Tibial nerve (tissue), 4 donors: ENCODE measurements around the gene CELSR1.

Experiments used
- EP300 ChIP-seq, 2 donors: sonication (generic); formaldehyde crosslinking; IDR thresholded peaks; one replicate each; pipeline ENCODE4 v1.6.1; 2017; ENCODE audit warnings: antibody characterized with exemption in 2 of 2, mild to moderate bottlenecking in 1 of 2
- POLR2A ChIP-seq, 2 donors: fragments of 450-650 bp; IDR thresholded peaks; one replicate each; pipeline ENCODE4 v1.6.1; 2017; ENCODE audit warnings: antibody characterized with exemption in 2 of 2, mild to moderate bottlenecking in 2 of 2, moderate library complexity in 2 of 2
- TF ChIP-seq, protein P1 (sequence below), 5 experiments: fragments of 200-600 bp in 3 of 5; fragments of 450-650 bp in 2 of 5; sonication (generic) in 3 of 5; IDR thresholded peaks; one replicate each; pipeline ENCODE4 v1.5.1; 2016 to 2019; ENCODE audit warnings: antibody characterized with exemption in 5 of 5, mild to moderate bottlenecking in 3 of 5, moderate library complexity in 2 of 5

DNA sequence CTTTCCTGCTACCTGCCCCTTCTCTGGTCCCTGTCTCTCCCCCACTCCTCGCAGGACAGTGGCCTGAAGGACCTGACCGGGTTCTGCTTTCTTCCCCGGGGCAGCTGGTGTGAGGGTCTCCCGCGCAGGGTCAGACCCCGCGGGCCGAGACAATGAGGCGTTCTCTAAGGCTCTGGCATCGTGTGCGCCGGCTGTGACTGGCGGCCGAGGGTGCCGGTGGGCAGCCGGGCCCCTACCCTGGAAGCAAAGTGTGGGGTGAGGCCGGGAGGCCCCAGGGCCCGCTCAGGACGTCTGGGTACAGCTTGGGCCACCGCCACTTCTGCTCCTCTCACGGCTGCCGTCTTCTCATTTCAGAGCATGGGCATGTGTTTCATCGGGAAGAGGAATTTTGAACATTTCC, 185.7 kb downstream of the CELSR1 start:
- TF ChIP-seq, protein P1, sequence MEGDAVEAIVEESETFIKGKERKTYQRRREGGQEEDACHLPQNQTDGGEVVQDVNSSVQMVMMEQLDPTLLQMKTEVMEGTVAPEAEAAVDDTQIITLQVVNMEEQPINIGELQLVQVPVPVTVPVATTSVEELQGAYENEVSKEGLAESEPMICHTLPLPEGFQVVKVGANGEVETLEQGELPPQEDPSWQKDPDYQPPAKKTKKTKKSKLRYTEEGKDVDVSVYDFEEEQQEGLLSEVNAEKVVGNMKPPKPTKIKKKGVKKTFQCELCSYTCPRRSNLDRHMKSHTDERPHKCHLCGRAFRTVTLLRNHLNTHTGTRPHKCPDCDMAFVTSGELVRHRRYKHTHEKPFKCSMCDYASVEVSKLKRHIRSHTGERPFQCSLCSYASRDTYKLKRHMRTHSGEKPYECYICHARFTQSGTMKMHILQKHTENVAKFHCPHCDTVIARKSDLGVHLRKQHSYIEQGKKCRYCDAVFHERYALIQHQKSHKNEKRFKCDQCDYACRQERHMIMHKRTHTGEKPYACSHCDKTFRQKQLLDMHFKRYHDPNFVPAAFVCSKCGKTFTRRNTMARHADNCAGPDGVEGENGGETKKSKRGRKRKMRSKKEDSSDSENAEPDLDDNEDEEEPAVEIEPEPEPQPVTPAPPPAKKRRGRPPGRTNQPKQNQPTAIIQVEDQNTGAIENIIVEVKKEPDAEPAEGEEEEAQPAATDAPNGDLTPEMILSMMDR (IDR thresholded peaks at IDR 0.05) = no peak
- TF ChIP-seq POLR2A (IDR thresholded peaks at IDR 0.05) = no peak
- TF ChIP-seq EP300 (IDR thresholded peaks at IDR 0.05) = no peak
